NCI-H524 (cell line): ENCODE data around the gene MYL6.
A peak's percentile ranks its signal among the peaks of the same experiment; 100 is the strongest.

Experiments
- DNase-seq, 2 experiments: peaks; one replicate each; lab custom pipeline; 2025; lab: John Stamatoyannopoulos, UW

Gene MYL6

DNA sequence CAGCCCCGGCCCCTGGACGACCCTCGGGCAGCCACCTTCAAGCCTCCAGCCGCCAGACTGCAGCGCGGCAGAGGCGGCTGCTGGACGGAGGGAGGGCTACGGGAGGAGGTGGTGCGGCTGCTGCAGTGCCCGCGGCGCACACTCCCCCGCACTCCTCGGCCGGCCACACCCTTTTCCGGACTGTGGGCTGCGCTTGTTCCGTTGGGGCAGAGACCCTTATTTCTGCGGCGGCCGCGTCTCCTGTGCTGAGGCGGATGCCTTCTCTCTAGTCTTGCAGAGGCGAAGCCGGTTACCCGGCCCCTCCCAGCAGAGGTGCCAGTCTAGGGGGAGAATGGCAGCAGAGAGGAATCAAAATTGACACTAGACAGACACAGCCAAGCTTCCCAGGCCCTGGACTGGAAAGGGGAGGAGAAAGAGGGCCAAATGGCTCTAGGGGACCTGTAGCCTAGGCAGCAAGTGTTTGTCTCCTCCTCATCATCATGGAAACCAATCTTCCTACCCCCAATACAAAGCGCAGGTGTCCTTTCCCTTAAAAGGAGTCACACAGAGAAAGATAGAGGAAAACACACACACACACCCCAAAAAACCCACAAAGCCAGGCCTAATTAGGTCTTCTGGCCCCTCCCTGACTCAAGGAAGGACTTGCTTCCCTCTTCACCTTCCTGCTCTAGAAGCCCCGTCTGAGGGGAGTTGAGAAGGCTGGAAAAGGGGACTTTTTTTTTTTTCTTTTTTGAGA is 28.8 kb upstream of the MYL6 start:
- DNase-seq, result peak in 1 of 2 experiments; percentile 31

GRCh38 chr12:56129942-56130495 is 28.1 kb upstream of the MYL6 start:
- DNase-seq, result no peak

GRCh38 chr12:56130876-56131275 is 27.3 kb upstream of the MYL6 start:
- no peak for DNase-seq

DNA sequence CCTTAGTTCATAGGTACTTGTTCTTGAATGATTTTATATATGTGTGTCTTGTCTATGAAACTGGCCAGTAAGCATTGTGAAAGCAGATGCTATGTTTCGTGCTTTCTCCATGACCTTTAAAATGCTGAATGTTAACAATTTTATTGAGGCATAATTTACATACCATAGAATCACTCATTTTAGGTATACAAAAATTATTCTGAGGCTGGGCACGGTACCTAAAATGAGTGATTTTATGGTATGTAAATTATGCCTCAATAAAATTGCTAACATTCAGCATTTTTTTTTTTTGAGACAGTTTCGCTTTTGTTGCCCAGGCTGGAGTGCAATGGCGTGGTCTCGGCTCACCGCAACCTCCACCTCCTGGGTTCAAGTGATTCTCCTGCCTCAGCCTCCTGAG is 23.3 kb upstream of the MYL6 start:
- DNase-seq, result no peak

DNA sequence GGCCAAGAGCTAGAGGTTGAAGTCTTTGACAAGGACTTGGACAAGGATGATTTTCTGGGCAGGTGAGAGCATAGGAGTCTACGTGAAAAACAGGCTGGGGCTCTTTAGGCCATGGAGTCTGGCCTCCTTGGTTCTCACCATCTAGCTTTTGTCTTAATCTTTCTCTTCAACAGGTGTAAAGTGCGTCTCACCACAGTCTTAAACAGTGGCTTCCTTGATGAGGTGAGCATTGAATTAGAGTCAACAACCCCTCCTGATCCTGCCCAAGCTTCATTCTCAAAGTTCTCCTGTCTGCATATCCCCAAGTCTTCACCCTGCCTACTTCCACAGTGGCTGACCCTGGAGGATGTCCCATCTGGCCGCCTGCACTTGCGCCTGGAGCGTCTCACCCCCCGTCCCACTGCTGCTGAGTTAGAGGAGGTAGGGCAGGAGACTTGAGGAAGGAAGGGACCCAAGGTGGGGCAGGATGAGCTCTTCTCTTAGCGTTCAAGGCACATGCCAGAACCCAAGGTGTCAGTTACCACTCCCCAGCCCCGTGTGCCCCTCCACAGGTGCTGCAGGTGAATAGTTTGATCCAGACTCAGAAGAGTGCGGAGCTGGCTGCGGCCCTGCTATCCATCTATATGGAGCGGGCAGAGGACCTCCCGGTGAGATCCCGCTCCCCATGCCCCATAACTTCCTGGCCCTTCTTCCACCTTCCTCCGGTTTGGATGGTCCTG is 20.1 kb upstream of the MYL6 start:
- no peak for DNase-seq

GRCh38 chr12:56141946-56142784 is 16.0 kb upstream of the MYL6 start:
- DNase-seq, result no peak

GRCh38 chr12:56143217-56143616 is 14.9 kb upstream of the MYL6 start:
- DNase-seq, result no peak

DNA sequence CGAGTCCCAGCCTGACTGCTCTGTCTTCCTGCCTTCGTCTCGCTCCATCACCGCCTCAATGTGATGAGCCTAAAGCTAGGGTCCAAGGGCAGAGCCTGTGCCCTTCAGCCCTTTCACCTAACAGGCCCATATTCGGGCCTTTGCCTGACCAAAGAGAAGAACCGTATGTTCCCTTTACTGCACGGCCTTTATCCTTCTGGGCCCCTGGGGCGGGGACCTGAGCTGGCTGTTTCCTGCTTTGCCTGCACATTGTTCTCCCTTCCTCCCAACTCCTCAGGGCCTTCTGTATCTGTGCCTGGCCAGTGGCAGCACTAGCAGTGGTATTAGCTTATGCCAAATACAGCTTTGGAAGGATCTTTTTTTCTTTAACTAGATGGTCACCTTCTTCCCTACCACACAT is 14.3 kb upstream of the MYL6 start:
- no peak for DNase-seq

DNA sequence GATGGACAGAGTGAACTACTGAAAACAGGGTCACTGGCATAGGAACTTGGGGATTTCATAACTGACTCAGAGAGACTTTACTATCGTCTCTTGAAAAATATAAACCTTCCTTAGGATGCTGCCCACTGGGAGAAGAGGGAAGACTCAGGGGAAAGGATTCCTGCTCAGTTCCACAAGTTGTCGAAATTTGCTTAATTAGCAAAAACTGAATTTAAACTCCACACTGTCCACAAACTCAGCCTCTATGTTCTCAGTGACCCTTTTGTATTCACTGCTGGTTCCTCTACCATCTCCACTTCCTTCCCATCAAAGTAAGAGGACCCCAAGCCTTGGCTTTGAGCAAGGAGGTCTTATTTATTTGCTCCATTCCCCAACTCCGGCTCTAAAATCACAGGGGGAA is 12.9 kb upstream of the MYL6 start:
- DNase-seq, result no peak

DNA sequence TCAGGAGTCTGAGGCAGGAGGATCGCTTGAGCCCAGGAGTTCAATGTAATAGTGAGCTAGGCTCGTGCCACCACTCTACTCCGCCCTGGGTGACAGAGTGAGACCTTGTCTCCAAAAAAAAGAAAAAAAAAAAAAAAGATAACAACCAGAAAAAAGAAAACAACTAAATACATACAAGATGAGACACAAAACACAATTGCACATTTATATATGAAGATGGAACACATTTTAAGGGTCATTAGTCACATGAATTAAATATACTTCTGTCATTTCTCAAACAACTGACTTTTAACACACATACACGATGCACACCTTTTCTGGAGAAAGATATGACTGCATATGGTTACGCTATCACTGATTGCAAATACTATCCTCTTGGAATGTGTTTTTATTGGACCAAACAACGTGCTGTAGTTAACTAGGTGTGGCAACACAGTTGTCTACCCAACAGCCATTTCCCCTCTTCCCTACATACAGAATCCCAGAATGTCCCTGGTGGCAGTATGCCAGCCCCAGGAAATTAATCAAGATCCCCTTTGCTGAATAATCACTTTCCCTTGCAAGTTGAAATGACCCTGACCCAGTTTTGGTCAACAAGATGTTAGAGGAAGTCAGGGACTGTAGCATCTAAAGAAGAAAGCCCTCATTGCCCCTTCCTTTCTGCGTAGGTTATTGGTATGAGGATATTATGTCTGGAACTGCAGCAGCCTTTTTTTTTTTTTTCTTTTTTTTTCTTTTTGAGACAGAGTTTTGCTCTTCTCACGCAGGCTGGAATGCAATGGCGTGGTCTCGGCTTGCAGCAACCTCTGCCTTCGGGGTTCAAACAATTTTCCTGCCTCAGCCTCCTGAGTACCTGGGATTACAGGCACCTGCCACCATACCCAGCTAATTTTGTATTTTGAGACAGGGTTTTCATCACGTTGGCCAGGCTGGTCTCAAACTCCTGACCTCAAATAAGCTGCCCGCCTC is 11.4 kb upstream of the MYL6 start:
- DNase-seq, result no peak

- no peak for DNase-seq
Measured at GRCh38 chr12:56150563-56150962, 7.6 kb upstream of the MYL6 start.

DNA sequence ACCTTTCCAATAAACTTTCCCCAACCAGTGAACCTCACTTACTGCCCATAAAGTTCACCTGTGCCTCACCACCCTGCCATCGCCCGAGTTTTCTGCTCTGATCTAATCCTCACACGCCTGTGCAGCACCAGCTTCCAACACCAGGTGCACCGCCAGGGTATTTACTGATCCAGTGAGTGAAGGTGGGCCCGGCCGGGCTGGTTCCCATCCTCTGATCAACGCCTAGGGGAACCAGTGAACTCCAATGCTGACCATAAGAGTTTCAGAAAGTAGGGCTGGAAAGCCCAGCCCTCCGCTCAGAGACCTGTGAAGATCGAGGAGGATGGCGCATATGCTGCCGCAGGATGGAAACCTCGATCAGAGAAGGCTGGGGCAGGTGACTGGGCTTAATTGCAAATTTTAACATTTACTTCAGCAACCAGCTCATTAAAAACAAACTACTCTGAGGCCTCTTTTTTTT is 6.5 kb upstream of the MYL6 start:
- DNase-seq, result peak; percentile 17 to 54

GRCh38 chr12:56152132-56152755 is 5.9 kb upstream of the MYL6 start, which contains the start of gene MYL6B:
MYL6B (plus strand) TSS chr12:56152587; CDS start chr12:56153919, 1,332 bp downstream.
- peak; percentile 83 to 85 for DNase-seq

DNA sequence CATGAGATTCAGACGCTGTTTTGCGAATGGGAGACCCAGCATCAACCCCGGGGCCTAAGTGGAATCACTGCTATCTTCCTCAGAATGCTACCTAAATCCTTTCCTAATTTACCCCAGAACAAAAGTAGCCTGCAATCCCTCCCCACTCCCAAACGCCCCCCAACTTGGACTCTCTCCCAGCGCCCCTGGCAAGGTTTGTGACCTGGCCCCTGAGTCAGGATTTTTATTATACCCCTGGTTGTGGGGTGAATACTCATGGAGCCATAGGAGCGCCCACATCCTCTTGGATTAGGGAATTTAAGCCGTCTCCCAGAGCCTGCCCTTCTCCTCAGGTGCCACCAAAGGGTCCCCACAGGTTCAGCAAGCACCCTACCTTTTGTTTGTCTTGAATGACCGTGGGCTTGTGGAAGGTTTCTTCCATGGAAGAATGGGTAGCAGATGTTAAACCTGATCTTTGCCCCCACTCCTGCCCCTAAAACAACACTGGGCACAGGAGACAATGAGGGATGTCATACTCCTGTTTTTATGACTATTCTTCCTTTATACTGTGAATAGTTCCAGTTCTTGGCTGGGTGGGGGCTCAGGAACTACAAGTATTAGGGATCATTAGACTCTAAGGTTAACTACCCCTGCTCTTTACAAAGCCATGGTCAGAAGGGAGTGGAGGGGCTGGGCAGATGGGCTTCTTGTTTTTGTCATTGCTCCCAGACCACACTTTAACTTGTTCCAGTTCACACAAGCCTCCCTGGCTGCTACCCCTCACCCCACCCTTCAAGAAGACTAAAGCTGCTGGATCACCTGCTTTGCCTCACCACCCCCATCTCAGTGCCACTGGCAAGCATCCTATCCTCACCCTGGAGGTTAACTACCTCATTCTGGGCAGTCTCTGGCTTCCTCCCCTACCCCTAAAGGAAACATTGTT is 5.1 kb upstream of the MYL6 start:
- DNase-seq, result peak in 1 of 2 experiments; percentile 25

- peak; percentile 16 to 59 for DNase-seq
Measured at GRCh38 chr12:56153678-56154065, 4.5 kb upstream of the MYL6 start.

- peak; percentile 94 to 97 for DNase-seq
Measured at GRCh38 chr12:56154246-56154771, 3.9 kb upstream of the MYL6 start.

DNA sequence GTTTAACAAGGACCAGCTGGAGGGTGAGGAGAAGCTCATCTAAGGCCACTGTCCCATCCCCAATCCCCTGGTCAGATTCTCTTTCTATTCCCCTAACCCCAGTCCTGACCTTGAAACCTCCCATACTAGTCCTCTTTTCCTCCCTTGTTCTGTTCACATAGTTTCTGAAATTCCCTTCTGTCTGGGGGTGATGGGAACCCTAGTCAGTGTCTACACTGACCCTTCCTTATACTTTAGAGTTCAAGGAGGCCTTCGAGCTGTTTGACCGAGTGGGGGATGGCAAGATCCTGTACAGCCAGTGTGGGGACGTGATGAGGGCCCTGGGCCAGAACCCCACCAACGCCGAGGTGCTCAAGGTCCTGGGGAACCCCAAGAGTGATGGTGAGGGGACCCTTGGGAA is 3.3 kb upstream of the MYL6 start:
- DNase-seq, result no peak

DNA sequence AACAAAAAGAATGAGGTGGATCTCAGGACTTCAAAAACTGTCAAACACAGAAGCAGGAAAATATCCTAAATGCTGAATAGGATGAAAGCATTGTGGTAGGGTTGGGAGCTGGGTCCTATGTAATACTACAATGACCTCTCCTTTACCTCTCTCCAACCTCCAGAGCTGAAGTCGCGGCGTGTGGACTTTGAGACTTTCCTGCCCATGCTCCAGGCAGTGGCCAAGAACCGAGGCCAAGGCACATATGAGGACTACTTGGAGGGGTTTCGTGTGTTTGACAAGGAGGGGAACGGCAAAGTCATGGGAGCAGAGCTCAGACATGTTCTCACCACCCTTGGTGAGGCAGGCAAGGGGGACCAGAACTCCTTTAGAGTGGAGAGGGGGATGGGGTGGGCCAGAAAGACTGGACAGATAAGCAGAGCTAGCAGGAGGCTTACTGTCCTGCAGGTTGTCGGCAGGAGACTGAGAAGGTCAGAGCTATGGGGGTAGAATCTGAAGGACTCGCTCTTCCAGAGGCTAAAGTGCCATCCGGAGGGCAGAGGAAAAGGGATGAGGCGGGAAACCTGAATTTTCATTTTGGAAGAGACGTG is 2.8 kb upstream of the MYL6 start:
- DNase-seq, result no peak
